ENCODE results near the gene SNX1. TPM values are rescaled to one million over a fixed set of nuclear protein-coding genes. Genes with fewer than 3 reads are reported as not detected.

The SNX1 gene
- total and polyA plus RNA-seq, 2 of the 8 experiments (the other 6 are each of a cell fraction or from before 2014, with no cell fraction given), result 27.9 to 59.8 TPM

GRCh38 chr15:64185146-64185911, 89.5 kb downstream of the SNX1 start:
- CTCF ChIA-PET (ENCODE audit: partially characterized antibody), result interaction anchor here (0.6 to 1.5 kb wide), 3 partner anchors 30 to 770 kb away, joined by 4 to 6 read pairs (median 6); no protein-coding TSS in a partner anchor

More at GRCh38 chr15:64185146-64185911, 89.5 kb downstream of the SNX1 start:
- Histone ChIP-seq H4K5ac (ENCODE audit: insufficient read length, low read depth, low read length) (no peak overlapping the region), H2BK20ac (ENCODE audit: low read length) (no peak overlapping the region), H3K14ac (ENCODE audit: insufficient read length) (no peak overlapping the region), H3K56ac (replicated peaks; ENCODE audit: insufficient read length, low read depth, low read length) (no peak overlapping the region), H4K8ac (ENCODE audit: extremely low read depth, insufficient read depth, low read length) (no peak overlapping the region), H3K9me3 (ENCODE audit: insufficient read depth in 2 of 2, low read depth in 1 of 2, low read length in 1 of 2) (no peaks in the 10 kb centered on the region), H2BK5ac (ENCODE audit: low read depth, low read length) (no peak overlapping the region), H3K27ac (ENCODE audit: low read depth, low read length) (no peak overlapping the region), H2BK12ac (ENCODE audit: low read depth, low read length) (no peak overlapping the region), H3K23me2 (ENCODE audit: low read depth, low read length) (no peaks in the 10 kb centered on the region), H2BK120ac (replicated peaks; ENCODE audit: low read depth, low read length) (no peak overlapping the region), H3K27me3 (replicated peaks in 1 of 4; ENCODE audit: control insufficient read depth in 3 of 4, extremely low read depth in 1 of 4, insufficient read depth in 3 of 4, low read length in 3 of 4) (no peaks in the 10 kb centered on the region), H3K4ac (replicated peaks; ENCODE audit: insufficient read length, low read depth, low read length) (no peak overlapping the region), H2AK5ac (ENCODE audit: low read depth, low read length) (no peak overlapping the region), H3K79me1 (ENCODE audit: low read depth, low read length) (no peaks in the 10 kb centered on the region; the same call in 1 of the 2 replicates), H2AFZ (ENCODE audit: low read length) (no peak overlapping the region), H3K23ac (ENCODE audit: insufficient read length) (no peak overlapping the region), H4K91ac (replicated peaks; ENCODE audit: insufficient read length, low read length) (no peak overlapping the region), H3K18ac (ENCODE audit: extremely low read depth, low read length) (no peak overlapping the region), H3K4me3 (ENCODE audit: extremely low read depth in 1 of 4, insufficient read depth in 2 of 4, low read depth in 3 of 4, low read length in 4 of 4) (no peak overlapping the region), H2BK15ac (ENCODE audit: low read length) (no peak overlapping the region), H4K20me1 (replicated peaks in 1 of 2; ENCODE audit: control insufficient read depth in 1 of 2, insufficient read depth in 2 of 2, low read length in 2 of 2) (peaks cover 0 to 4% of the 10 kb centered on the region in 2 experiments), H3K79me2 (ENCODE audit: control insufficient read depth in 1 of 2, insufficient read depth in 2 of 2, low read length in 2 of 2) (no peaks in the 10 kb centered on the region), H3K36me3 (ENCODE audit: control insufficient read depth in 2 of 4, insufficient read depth in 4 of 4, low read length in 3 of 4) (peaks cover 0 to 4% (median 0%) of the 10 kb centered on the region in 4 experiments; a peak in 2 of 8 replicates), H3K4me1 (replicated peaks in 1 of 4; ENCODE audit: control insufficient read depth in 3 of 4, insufficient read depth in 4 of 4, low read length in 3 of 4) (no peaks in the 10 kb centered on the region), H3K4me2 (ENCODE audit: insufficient read depth in 1 of 2, low read depth in 2 of 2, low read length in 2 of 2) (no peak overlapping the region), H3K9ac (replicated peaks in 1 of 4; ENCODE audit: extremely low read depth in 1 of 4, low read depth in 3 of 4, low read length in 3 of 4) (no peak overlapping the region)
- WGBS, 2 experiments (ENCODE audit: extremely low coverage in 1 of 2, insufficient coverage in 1 of 2, insufficient read length in 1 of 2, insufficient replicate concordance in 2 of 2, low coverage in 1 of 2, low lambda C conversion rate in 2 of 2, missing lambda C conversion rate in 1 of 2), result 92% methylated on average over 8 of the region's 9 CpGs; no CpG with 5 or more reads in 1 of the 2 experiments
- no peak for TF ChIP-seq SIX5 (IDR thresholded peaks at IDR 0.05; ENCODE audit: low read depth, low read length)
- TF ChIP-seq E2F6 (IDR thresholded peaks at IDR 0.05), result no peak
- no peak for TF ChIP-seq TBP (IDR thresholded peaks at IDR 0.05; ENCODE audit: low read depth, low read length)
- TF ChIP-seq BACH1 (IDR thresholded peaks at IDR 0.05; ENCODE audit: low read length), result no peak
- POLR2A ChIA-PET (ENCODE audit: partially characterized antibody), result interaction anchor here (0.7 kb wide), 1 partner anchor 15 kb away, joined by 3 read pairs; no protein-coding TSS in a partner anchor
- DNase-seq (ENCODE audit: low read depth in 1 of 2, low spot score in 2 of 2) (no peak), FAIRE-seq (no peak)

All from H1 (cell line).